ENCODE measurements around the gene ALDH16A1. TPM values are rescaled to one million over a fixed set of nuclear protein-coding genes. Genes with fewer than 3 reads are reported as not detected.
"Not testable (repeated sequence)": the region's sequence is repeated elsewhere in the genome, so short reads cannot be mapped to it uniquely, and the experiment has no call there.

ALDH16A1 gene
- total RNA-seq, 1 donor from 2014 or later, result 51.9 TPM

DNA sequence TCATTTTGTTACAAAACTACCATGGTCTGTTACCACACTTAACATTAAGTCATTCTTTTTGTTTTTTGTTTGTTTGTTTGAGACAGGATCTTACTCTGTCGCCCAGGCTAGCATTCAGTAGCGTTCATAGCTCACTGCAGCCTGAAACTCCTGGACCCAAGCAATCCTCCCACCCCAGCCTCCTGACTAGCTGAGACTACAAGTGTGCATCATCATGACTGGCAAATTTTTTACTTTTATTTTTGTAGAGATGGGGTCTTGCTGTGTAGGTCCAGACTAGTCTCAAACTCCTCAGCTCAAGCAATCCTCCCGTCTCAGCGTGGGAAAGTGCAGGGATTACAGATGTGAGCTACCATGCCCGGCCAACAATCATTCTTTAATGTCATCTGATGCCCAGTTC, 3.3 kb downstream of the ALDH16A1 start:
- no peak overlapping the region for H3K27ac Mint-ChIP-seq (ENCODE audit: unreplicated experiment)
- peak overlapping the region; percentile 66 for H3K4me3 Mint-ChIP-seq
- DNase-seq (ENCODE audit: low read depth, low spot score), result no peak
- H3K9me3 Mint-ChIP-seq, result no peaks in the 10 kb centered on the region
- TF ChIP-seq, protein P1, sequence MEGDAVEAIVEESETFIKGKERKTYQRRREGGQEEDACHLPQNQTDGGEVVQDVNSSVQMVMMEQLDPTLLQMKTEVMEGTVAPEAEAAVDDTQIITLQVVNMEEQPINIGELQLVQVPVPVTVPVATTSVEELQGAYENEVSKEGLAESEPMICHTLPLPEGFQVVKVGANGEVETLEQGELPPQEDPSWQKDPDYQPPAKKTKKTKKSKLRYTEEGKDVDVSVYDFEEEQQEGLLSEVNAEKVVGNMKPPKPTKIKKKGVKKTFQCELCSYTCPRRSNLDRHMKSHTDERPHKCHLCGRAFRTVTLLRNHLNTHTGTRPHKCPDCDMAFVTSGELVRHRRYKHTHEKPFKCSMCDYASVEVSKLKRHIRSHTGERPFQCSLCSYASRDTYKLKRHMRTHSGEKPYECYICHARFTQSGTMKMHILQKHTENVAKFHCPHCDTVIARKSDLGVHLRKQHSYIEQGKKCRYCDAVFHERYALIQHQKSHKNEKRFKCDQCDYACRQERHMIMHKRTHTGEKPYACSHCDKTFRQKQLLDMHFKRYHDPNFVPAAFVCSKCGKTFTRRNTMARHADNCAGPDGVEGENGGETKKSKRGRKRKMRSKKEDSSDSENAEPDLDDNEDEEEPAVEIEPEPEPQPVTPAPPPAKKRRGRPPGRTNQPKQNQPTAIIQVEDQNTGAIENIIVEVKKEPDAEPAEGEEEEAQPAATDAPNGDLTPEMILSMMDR (conservative IDR thresholded peaks at IDR 0.05), result no peak
- H3K27me3 Mint-ChIP-seq (ENCODE audit: low read depth), result peaks cover 5% of the 10 kb centered on the region
- peaks cover 25% of the 10 kb centered on the region for H3K4me1 Mint-ChIP-seq
- H3K36me3 Mint-ChIP-seq (ENCODE audit: low read depth), result peaks cover 6% of the 10 kb centered on the region

- Mint-ChIP-seq H3K9me3 (no peaks in the 10 kb centered on the region), H3K27ac (ENCODE audit: unreplicated experiment) (no peak overlapping the region), H3K36me3 (ENCODE audit: low read depth) (peaks cover 3% of the 10 kb centered on the region), H3K4me1 (peaks cover 11% of the 10 kb centered on the region), H3K27me3 (ENCODE audit: low read depth) (no peaks in the 10 kb centered on the region), H3K4me3 (no peak overlapping the region)
- TF ChIP-seq, protein P1 (conservative IDR thresholded peaks at IDR 0.05), result no peak
- no peak for DNase-seq (ENCODE audit: low read depth, low spot score)
Observed at GRCh38 chr19:49458567-49458903, 5.5 kb downstream of the ALDH16A1 start.

GRCh38 chr19:49459388-49459787, 6.4 kb downstream of the ALDH16A1 start:
- Mint-ChIP-seq H3K4me1 (peaks cover 5% of the 10 kb centered on the region), H3K9me3 (no peaks in the 10 kb centered on the region), H3K27me3 (ENCODE audit: low read depth) (no peaks in the 10 kb centered on the region), H3K4me3 (no peak overlapping the region), H3K27ac (ENCODE audit: unreplicated experiment) (no peak overlapping the region), H3K36me3 (ENCODE audit: low read depth) (peaks cover 3% of the 10 kb centered on the region)
- no peak for DNase-seq (ENCODE audit: low read depth, low spot score)
- TF ChIP-seq, protein P1 (conservative IDR thresholded peaks at IDR 0.05), result no peak

GRCh38 chr19:49461130-49461529, 8.1 kb downstream of the ALDH16A1 start:
- not testable (repeated sequence) for H3K9me3 Mint-ChIP-seq; H3K36me3 Mint-ChIP-seq (ENCODE audit: low read depth); H3K27me3 Mint-ChIP-seq (ENCODE audit: low read depth); H3K4me3 Mint-ChIP-seq; H3K27ac Mint-ChIP-seq (ENCODE audit: unreplicated experiment); DNase-seq (ENCODE audit: low read depth, low spot score); H3K4me1 Mint-ChIP-seq

DNA sequence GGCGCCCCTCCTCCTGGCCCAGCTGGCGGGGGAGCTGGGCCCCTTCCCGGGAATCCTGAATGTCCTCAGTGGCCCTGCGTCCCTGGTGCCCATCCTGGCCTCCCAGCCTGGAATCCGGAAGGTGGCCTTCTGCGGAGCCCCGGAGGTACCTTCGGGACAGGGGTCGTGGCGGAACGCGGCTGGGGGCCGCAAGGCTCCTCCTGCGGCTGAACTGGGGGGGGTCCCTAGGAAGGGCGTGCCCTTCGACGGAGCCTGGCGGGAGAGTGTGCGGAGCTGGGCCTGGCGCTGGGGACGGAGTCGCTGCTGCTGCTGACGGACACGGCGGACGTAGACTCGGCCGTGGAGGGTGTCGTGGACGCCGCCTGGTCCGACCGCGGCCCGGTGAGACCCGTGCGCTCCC, 8.6 kb downstream of the ALDH16A1 start:
- Mint-ChIP-seq H3K27me3 (ENCODE audit: low read depth) (no peaks in the 10 kb centered on the region), H3K9me3 (no peaks in the 10 kb centered on the region), H3K36me3 (ENCODE audit: low read depth) (no peaks in the 10 kb centered on the region), H3K27ac (ENCODE audit: unreplicated experiment) (no peak overlapping the region), H3K4me1 (no peaks in the 10 kb centered on the region), H3K4me3 (no peak overlapping the region)
- no peak for DNase-seq (ENCODE audit: low read depth, low spot score)
- TF ChIP-seq, protein P1 (conservative IDR thresholded peaks at IDR 0.05), result no peak

- no peak for DNase-seq (ENCODE audit: low read depth, low spot score)
- Mint-ChIP-seq H3K27me3 (ENCODE audit: low read depth) (no peaks in the 10 kb centered on the region), H3K27ac (ENCODE audit: unreplicated experiment) (no peak overlapping the region), H3K36me3 (ENCODE audit: low read depth) (no peaks in the 10 kb centered on the region), H3K9me3 (no peaks in the 10 kb centered on the region), H3K4me1 (no peaks in the 10 kb centered on the region), H3K4me3 (no peak overlapping the region)
- TF ChIP-seq, protein P1 (conservative IDR thresholded peaks at IDR 0.05), result no peak
Observed at GRCh38 chr19:49462492-49462891, 9.5 kb downstream of the ALDH16A1 start.

All from neural crest cell (in vitro differentiated cells).